Prostate gland (tissue), 2 donors: ENCODE data around the gene PGBD1. TPM values are rescaled to one million over a fixed set of nuclear protein-coding genes. Genes with fewer than 3 reads are reported as not detected.

Source experiments
- DNase-seq: peaks from one replicate; pipeline ENCODE4 v3.0.0-alpha.2; 2019; ENCODE audit warnings: low spot score
- H3K27ac ChIP-seq, 2 donors: fragments of 200-600 bp; sonication (generic); 2 replicates each; pipeline ENCODE4 v1.5.1; 2017 to 2019
- H3K27me3 ChIP-seq: fragments of 200-600 bp; sonication (generic); replicated peaks from 2 replicates; pipeline ENCODE4 v1.5.1; 2019; ENCODE audit not compliant: insufficient read depth
- H3K36me3 ChIP-seq, 2 donors: fragments of 200-600 bp; sonication (generic); 1 replicate in 1 of 2; 2 replicates in 1 of 2; pipeline versions ENCODE4 v1.5.1 to v1.8.1; 2017 to 2019
- H3K4me1 ChIP-seq: fragments of 200-600 bp; sonication (generic); replicated peaks from 2 replicates; pipeline ENCODE4 v1.5.1; 2019
- H3K4me3 ChIP-seq, 2 donors: fragments of 200-600 bp; sonication (generic); 2 replicates each; pipeline ENCODE4 v1.5.1; 2017 to 2019
- H3K9me3 ChIP-seq: fragments of 200-600 bp; sonication (generic); 2 replicates; pipeline ENCODE4 v1.5.1; 2017
- CTCF ChIP-seq, 4 experiments: fragments of 200-600 bp in 2 of 4; fragments of 450-650 bp in 2 of 4; sonication (generic) in 2 of 4; IDR thresholded peaks; 1 replicate in 3 of 4; 2 replicates in 1 of 4; pipeline ENCODE4 v1.5.1; 2016 to 2019; ENCODE audit warnings: antibody characterized with exemption in 4 of 4, mild to moderate bottlenecking in 2 of 4, moderate library complexity in 2 of 4
- POLR2A ChIP-seq: fragments of 450-650 bp; IDR thresholded peaks from one replicate; pipeline ENCODE4 v1.6.1; 2016; ENCODE audit warnings: antibody characterized with exemption, mild to moderate bottlenecking
- POLR2AphosphoS5 ChIP-seq: sonication (generic); formaldehyde crosslinking; IDR thresholded peaks from one replicate; pipeline ENCODE4 v1.6.1; 2017; ENCODE audit warnings: antibody characterized with exemption
- WGBS: methylation state at CpG from one replicate; pipeline ENCODE4 v1.1.5; 2018; 5-methylcytosine and 5-hydroxymethylcytosine counted together
- intact Hi-C: fragments of 100-400 bp; cut with DNase I; formaldehyde crosslinking; loops from one replicate; pipeline ENCODE4 v1.14.2; 2022
- small RNA-seq, 2 donors: library from RNA; depleted of rRNA; stranded (forward); fragments of <200 nt; gene quantifications; one replicate each; pipeline ENCODE3, GENCODE V24; 2016
- total RNA-seq, 2 donors: library from RNA; depleted of rRNA; stranded (reverse); fragments of >200 nt; gene quantifications; one replicate each; pipeline ENCODE4 v1.1.0, GENCODE V29; 2016

PGBD1 gene
- total RNA-seq, 2 donors from 2014 or later: 4.2 to 4.6 TPM

GRCh38 chr6:28351087-28351486 lies 69.7 kb downstream of the PGBD1 start:
- H3K4me3 ChIP-seq: no peak overlapping the region

GRCh38 chr6:28351493-28351925 lies 70.1 kb downstream of the PGBD1 start:
- no peaks in the 10 kb centered on the region for H3K27me3 ChIP-seq
- no peaks in the 10 kb centered on the region for H3K9me3 ChIP-seq
- no peaks in the 10 kb centered on the region for H3K36me3 ChIP-seq
- H3K4me3 ChIP-seq: no peak overlapping the region
- TF ChIP-seq POLR2A (no peak), CTCF (IDR thresholded peaks at IDR 0.05) (no peak), POLR2AphosphoS5 (no peak)
- no peak overlapping the region for H3K27ac ChIP-seq
- H3K4me1 ChIP-seq: peaks cover 4% of the 10 kb centered on the region
- intact Hi-C loops: loop anchor here (5.0 to 10.0 kb wide), 2 partner anchors 127 to 214 kb away; partner anchors contain the start of gene ZSCAN9
- WGBS: 59% methylated on average over 2 of the region's 2 CpGs
- no peak for DNase-seq

More at GRCh38 chr6:28351087-28351486, 69.7 kb downstream of the PGBD1 start:
- no peak for TF ChIP-seq POLR2AphosphoS5
- no peak for TF ChIP-seq CTCF (IDR thresholded peaks at IDR 0.05)
- TF ChIP-seq POLR2A: no peak
- intact Hi-C loops: loop anchor here (5.0 to 10.0 kb wide), 2 partner anchors 126 to 214 kb away; partner anchors contain the start of gene ZSCAN9
- Histone ChIP-seq H3K27me3 (no peaks in the 10 kb centered on the region), H3K9me3 (no peaks in the 10 kb centered on the region), H3K4me1 (peaks cover 4% of the 10 kb centered on the region), H3K27ac (no peak overlapping the region), H3K36me3 (no peaks in the 10 kb centered on the region)
- WGBS: 70% methylated on average over 2 of the region's 2 CpGs
- no peak for DNase-seq

Small RNA genes within 50 kb of the gene (small RNA-seq; reads per million reads assigned to genes)
- 0 reads per million in 2 donors for gene AL021997.1
- gene AL021997.2: 0 reads per million in 2 donors

Other genes starting within 250 kb of the PGBD1 start
- 1 to 10 TPM; 1.3 to 1.8 TPM for gene ZNF165, start 201.0 kb upstream of the PGBD1 start, total RNA-seq
- 1 to 10 TPM; 5.3 TPM for gene ZSCAN16, start 157.0 kb upstream of the PGBD1 start, total RNA-seq
- 10 to 100 TPM; 20.5 to 39.4 TPM for gene ZKSCAN8, start 139.7 kb upstream of the PGBD1 start, total RNA-seq
- 10 to 100 TPM; 16.7 to 17.3 TPM for gene ZSCAN9, start 56.3 kb upstream of the PGBD1 start, total RNA-seq
- gene ZKSCAN4, start 29.3 kb upstream of the PGBD1 start, total RNA-seq: 1 to 10 TPM; 2.7 to 5.8 TPM
- 1 to 10 TPM in 1 of 2 donors, under 1 TPM in 1; 0.14 to 3.9 TPM for gene NKAPL, start 22.3 kb upstream of the PGBD1 start, total RNA-seq
- 10 to 100 TPM; 25.0 to 30.7 TPM for gene ZSCAN26, start 14.4 kb upstream of the PGBD1 start, total RNA-seq
- 10 to 100 TPM; 13.7 to 21.7 TPM for gene ZSCAN31, start 54.6 kb downstream of the PGBD1 start, total RNA-seq
- gene ZKSCAN3, start 68.4 kb downstream of the PGBD1 start, total RNA-seq: 1 to 10 TPM; 5.9 to 6.5 TPM
- gene ZSCAN12, start 118.2 kb downstream of the PGBD1 start, total RNA-seq: 10 to 100 TPM in 1 of 2 donors, 1 to 10 TPM in 1; 5.9 to 10.2 TPM
- gene ZSCAN23, start 161.9 kb downstream of the PGBD1 start, total RNA-seq: 1 to 10 TPM; 5.3 to 5.7 TPM
- under 1 TPM in 1 of 2 donors, not detected in 1; 0.40 TPM for gene GPX6, start 234.2 kb downstream of the PGBD1 start, total RNA-seq
- gene GPX5, start 244.3 kb downstream of the PGBD1 start, total RNA-seq: not detected